Uterus (tissue), 4 donors: ENCODE data around the gene IQCK. TPM values are rescaled to one million over a fixed set of nuclear protein-coding genes. Genes with fewer than 3 reads are reported as not detected.

Experiments used
- DNase-seq, 2 donors: peaks; one replicate each; pipeline ENCODE4 v3.0.0-alpha.2; 2019 to 2020
- H3K27ac ChIP-seq, 2 donors: fragments of 200-600 bp; sonication (generic); 1 replicate in 1 of 2; 2 replicates in 1 of 2; pipeline ENCODE4 v1.5.1; 2016 to 2018
- H3K27me3 ChIP-seq, 2 donors: fragments of 200-600 bp; sonication (generic); one replicate each; pipeline ENCODE4 v1.5.1; 2018 to 2019; ENCODE audit warnings: control low read depth in 1 of 2
- H3K36me3 ChIP-seq, 2 donors: fragments of 200-600 bp; sonication (generic); one replicate each; pipeline ENCODE4 v1.5.1; 2019; ENCODE audit warnings: control low read depth in 1 of 2
- H3K4me1 ChIP-seq, 2 donors: fragments of 200-600 bp; sonication (generic); one replicate each; pipeline ENCODE4 v1.5.1; 2018 to 2019; ENCODE audit warnings: control low read depth in 1 of 2
- H3K4me3 ChIP-seq, 2 donors: fragments of 200-600 bp; sonication (generic); 1 replicate in 1 of 2; 2 replicates in 1 of 2; pipeline ENCODE4 v1.5.1; 2018 to 2019; ENCODE audit warnings: mild to moderate bottlenecking in 1 of 2
- H3K9me3 ChIP-seq, 2 donors: fragments of 200-600 bp; sonication (generic); one replicate each; pipeline ENCODE4 v1.5.1; 2019; ENCODE audit warnings: control low read depth in 1 of 2
- CTCF ChIP-seq, 4 experiments: fragments of 200-600 bp in 2 of 4; fragments of 450-650 bp in 2 of 4; sonication (generic) in 2 of 4; IDR thresholded peaks; one replicate each; pipeline ENCODE4 v1.5.1; 2016 to 2019; ENCODE audit warnings: antibody characterized with exemption in 4 of 4, mild to moderate bottlenecking in 2 of 4, moderate library complexity in 1 of 4
- POLR2A ChIP-seq, 2 donors: fragments of 450-650 bp; IDR thresholded peaks; one replicate each; pipeline ENCODE4 v1.6.1; 2016; ENCODE audit warnings: antibody characterized with exemption in 2 of 2, mild to moderate bottlenecking in 1 of 2, moderate library complexity in 1 of 2
- intact Hi-C: fragments of 100-400 bp; cut with DNase I; formaldehyde crosslinking; loops from one replicate; pipeline ENCODE4 v1.15.1; 2023; ENCODE audit warnings: low total_unique reads
- total RNA-seq, 4 donors: library from RNA; depleted of rRNA in 3 of 4; stranded (reverse); fragments of >200 nt in 3 of 4; gene quantifications; one replicate each; pipeline versions ENCODE4 v1.1.0 to v1.2.4, GENCODE V29; 2014 to 2023
- donor health status: DM: yes; HTN: yes; CAD: no.

IQCK gene
- total RNA-seq, 4 donors from 2014 or later: 14.7 to 27.2 (median 21.1) TPM

GRCh38 chr16:19688396-19689024 lies 29.6 kb upstream of the IQCK start:
- Histone ChIP-seq H3K27me3 (no peaks in the 10 kb centered on the region), H3K9me3 (no peaks in the 10 kb centered on the region), H3K27ac (peak overlapping the region in 1 of 2 donors; percentile 6), H3K4me1 (no peaks in the 10 kb centered on the region), H3K4me3 (no peak overlapping the region), H3K36me3 (no peaks in the 10 kb centered on the region)
- intact Hi-C loops: no loop called here
- TF ChIP-seq POLR2A (IDR thresholded peaks at IDR 0.05): no peak
- no peak for TF ChIP-seq CTCF (IDR thresholded peaks at IDR 0.05)
- DNase-seq: no peak

- DNase-seq: no peak
- peak overlapping the region in 1 of 2 donors; percentile 43 for H3K27ac ChIP-seq
- no peaks in the 10 kb centered on the region for H3K27me3 ChIP-seq
- no peaks in the 10 kb centered on the region for H3K4me1 ChIP-seq
- TF ChIP-seq CTCF (IDR thresholded peaks at IDR 0.05) (no peak), POLR2A (IDR thresholded peaks at IDR 0.05) (no peak)
- no peaks in the 10 kb centered on the region for H3K36me3 ChIP-seq
- intact Hi-C loops: no loop called here
- no peaks in the 10 kb centered on the region for H3K9me3 ChIP-seq
- no peak overlapping the region for H3K4me3 ChIP-seq
Observed at GRCh38 chr16:19689342-19689741, 28.7 kb upstream of the IQCK start.

- Histone ChIP-seq H3K27ac (peak overlapping the region in 1 of 2 donors; percentile 43), H3K4me1 (no peaks in the 10 kb centered on the region)
Observed at GRCh38 chr16:19690196-19690595, 27.9 kb upstream of the IQCK start.

DNA sequence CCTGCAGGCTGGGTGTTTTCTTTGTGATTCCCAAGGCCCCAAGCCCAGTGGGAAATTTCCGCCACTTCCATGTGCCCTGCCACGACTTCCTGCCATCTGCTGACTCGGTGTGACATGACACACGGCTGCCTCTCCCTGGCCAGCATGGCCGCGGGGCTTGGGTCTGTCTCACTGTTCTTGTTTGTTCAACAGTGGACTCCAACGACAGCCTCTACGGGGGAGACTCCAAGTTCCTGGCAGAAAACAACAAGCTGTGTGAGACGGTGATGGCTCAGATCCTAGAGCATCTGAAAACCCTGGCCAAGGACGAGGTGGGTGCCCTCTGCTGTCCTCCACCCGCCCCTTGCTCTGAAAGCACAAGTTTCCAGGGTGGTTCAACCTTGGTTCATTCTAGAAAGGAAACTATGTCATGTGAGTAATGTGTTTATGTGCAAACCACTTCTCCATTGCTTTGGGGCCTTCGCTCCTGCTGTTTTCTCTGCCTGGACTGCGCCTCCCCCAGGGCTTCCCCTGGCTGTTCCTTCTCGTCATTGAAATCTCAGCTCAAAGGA lies 26.8 kb upstream of the IQCK start:
- H3K36me3 ChIP-seq: no peaks in the 10 kb centered on the region
- no peaks in the 10 kb centered on the region for H3K4me1 ChIP-seq
- peak overlapping the region; percentile 5 to 43 for H3K27ac ChIP-seq
- TF ChIP-seq CTCF (IDR thresholded peaks at IDR 0.05) (no peak), POLR2A (IDR thresholded peaks at IDR 0.05) (no peak)
- intact Hi-C loops: loop anchor here (10.0 kb wide), 1 partner anchor 194 kb away; the partner anchor contains the start of gene GPRC5B
- no peak overlapping the region for H3K4me3 ChIP-seq
- H3K27me3 ChIP-seq: no peaks in the 10 kb centered on the region
- H3K9me3 ChIP-seq: no peaks in the 10 kb centered on the region
- no peak for DNase-seq

More at GRCh38 chr16:19690196-19690595, 27.9 kb upstream of the IQCK start:
- Histone ChIP-seq H3K27me3 (no peaks in the 10 kb centered on the region), H3K36me3 (no peaks in the 10 kb centered on the region), H3K4me3 (no peak overlapping the region), H3K9me3 (no peaks in the 10 kb centered on the region)
- intact Hi-C loops: loop anchor here (10.0 kb wide), 1 partner anchor 195 kb away; the partner anchor contains the start of gene GPRC5B
- DNase-seq: no peak
- no peak for TF ChIP-seq CTCF (IDR thresholded peaks at IDR 0.05)
- no peak for TF ChIP-seq POLR2A (IDR thresholded peaks at IDR 0.05)

DNA sequence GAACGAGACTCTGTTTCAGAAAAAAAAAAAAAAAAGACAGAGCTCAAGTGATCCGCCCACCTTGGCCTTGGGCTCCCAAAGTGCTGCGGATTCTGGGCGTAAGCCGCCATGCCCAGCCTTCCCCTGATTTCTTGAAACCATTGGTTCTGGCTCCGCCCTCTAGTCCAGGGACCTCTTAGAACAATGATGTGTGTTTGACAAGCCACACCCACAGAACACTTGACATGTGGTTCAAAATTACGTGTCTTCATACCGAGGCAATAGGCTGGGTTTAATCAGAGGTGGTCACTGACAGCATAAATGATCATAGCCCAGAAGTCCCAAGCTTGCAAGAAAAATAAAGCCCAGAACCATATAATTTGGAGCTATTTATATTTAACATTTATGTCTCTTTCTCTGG lies 23.1 kb upstream of the IQCK start:
- Histone ChIP-seq H3K4me3 (no peak overlapping the region), H3K9me3 (no peaks in the 10 kb centered on the region), H3K27me3 (no peaks in the 10 kb centered on the region), H3K4me1 (peaks cover 0 to under 1% of the 10 kb centered on the region in 2 donors), H3K36me3 (no peaks in the 10 kb centered on the region), H3K27ac (peak overlapping the region; percentile 68 to 85)
- TF ChIP-seq POLR2A (IDR thresholded peaks at IDR 0.05) (no peak), CTCF (IDR thresholded peaks at IDR 0.05) (no peak)
- no peak for DNase-seq
- intact Hi-C loops: loop anchor here (10.0 kb wide), 1 partner anchor 190 kb away; the partner anchor contains the start of gene GPRC5B
